Tibial nerve (tissue), 4 donors: ENCODE measurements around the gene ERAP2.

Experiments used
- EP300 ChIP-seq, 2 donors: sonication (generic); formaldehyde crosslinking; IDR thresholded peaks; one replicate each; pipeline ENCODE4 v1.6.1; 2017; ENCODE audit warnings: antibody characterized with exemption in 2 of 2, mild to moderate bottlenecking in 1 of 2
- POLR2A ChIP-seq, 2 donors: fragments of 450-650 bp; IDR thresholded peaks; one replicate each; pipeline ENCODE4 v1.6.1; 2017; ENCODE audit warnings: antibody characterized with exemption in 2 of 2, mild to moderate bottlenecking in 2 of 2, moderate library complexity in 2 of 2
- TF ChIP-seq, protein P1 (sequence below), 5 experiments: fragments of 200-600 bp in 3 of 5; fragments of 450-650 bp in 2 of 5; sonication (generic) in 3 of 5; IDR thresholded peaks; one replicate each; pipeline ENCODE4 v1.5.1; 2016 to 2019; ENCODE audit warnings: antibody characterized with exemption in 5 of 5, mild to moderate bottlenecking in 3 of 5, moderate library complexity in 2 of 5

GRCh38 chr5:96942911-96943310 lies 66.6 kb downstream of the ERAP2 start:
- TF ChIP-seq, protein P1, sequence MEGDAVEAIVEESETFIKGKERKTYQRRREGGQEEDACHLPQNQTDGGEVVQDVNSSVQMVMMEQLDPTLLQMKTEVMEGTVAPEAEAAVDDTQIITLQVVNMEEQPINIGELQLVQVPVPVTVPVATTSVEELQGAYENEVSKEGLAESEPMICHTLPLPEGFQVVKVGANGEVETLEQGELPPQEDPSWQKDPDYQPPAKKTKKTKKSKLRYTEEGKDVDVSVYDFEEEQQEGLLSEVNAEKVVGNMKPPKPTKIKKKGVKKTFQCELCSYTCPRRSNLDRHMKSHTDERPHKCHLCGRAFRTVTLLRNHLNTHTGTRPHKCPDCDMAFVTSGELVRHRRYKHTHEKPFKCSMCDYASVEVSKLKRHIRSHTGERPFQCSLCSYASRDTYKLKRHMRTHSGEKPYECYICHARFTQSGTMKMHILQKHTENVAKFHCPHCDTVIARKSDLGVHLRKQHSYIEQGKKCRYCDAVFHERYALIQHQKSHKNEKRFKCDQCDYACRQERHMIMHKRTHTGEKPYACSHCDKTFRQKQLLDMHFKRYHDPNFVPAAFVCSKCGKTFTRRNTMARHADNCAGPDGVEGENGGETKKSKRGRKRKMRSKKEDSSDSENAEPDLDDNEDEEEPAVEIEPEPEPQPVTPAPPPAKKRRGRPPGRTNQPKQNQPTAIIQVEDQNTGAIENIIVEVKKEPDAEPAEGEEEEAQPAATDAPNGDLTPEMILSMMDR (IDR thresholded peaks at IDR 0.05): no peak
- no peak for TF ChIP-seq POLR2A (IDR thresholded peaks at IDR 0.05)
- no peak for TF ChIP-seq EP300 (IDR thresholded peaks at IDR 0.05)
